ENCODE results near the gene IRX1. TPM values are rescaled to one million over a fixed set of nuclear protein-coding genes. Genes with fewer than 3 reads are reported as not detected.

Gene IRX1
- total RNA-seq, 1 experiment from 2014 or later: 4.1 TPM

- Histone ChIP-seq H4K8ac (replicated peaks; ENCODE audit: insufficient read length, low read depth, low read length) (no peak overlapping the region), H2BK12ac (ENCODE audit: insufficient read length, low read depth, low read length) (no peak overlapping the region), H3K79me2 (ENCODE audit: insufficient read depth, low read length) (no peaks in the 10 kb centered on the region), H3K14ac (ENCODE audit: insufficient read depth, low read length) (no peak overlapping the region), H3K23ac (ENCODE audit: insufficient read length, low read depth, low read length) (no peak overlapping the region), H3K4ac (ENCODE audit: low read depth, low read length) (no peak overlapping the region), H4K20me1 (ENCODE audit: control insufficient read depth, insufficient read depth, insufficient read length) (no peaks in the 10 kb centered on the region), H3K4me2 (ENCODE audit: insufficient read depth, insufficient read length, low read length) (no peak overlapping the region), H4K5ac (ENCODE audit: insufficient read length, low read depth, low read length) (no peak overlapping the region), H3K18ac (ENCODE audit: insufficient read length, low read depth, low read length) (no peak overlapping the region), H3K79me1 (ENCODE audit: insufficient read depth, low read depth, low read length, poor library complexity, severe bottlenecking) (no peaks in the 10 kb centered on the region), H3K4me1 (ENCODE audit: insufficient read depth, low read length) (no peaks in the 10 kb centered on the region), H3K9ac (ENCODE audit: extremely low read depth, insufficient read length, low read length) (no peak overlapping the region), H3K9me3 (ENCODE audit: control insufficient read depth, low read depth, low read length) (no peaks in the 10 kb centered on the region), H3T11ph (ENCODE audit: low read length) (no peak overlapping the region), H3K27me3 (ENCODE audit: insufficient read depth, low read length) (no peaks in the 10 kb centered on the region), H2BK20ac (ENCODE audit: low read depth, low read length, poor library complexity, severe bottlenecking) (no peak overlapping the region), H2BK5ac (ENCODE audit: insufficient read length, low read length) (no peak overlapping the region), H2AFZ (ENCODE audit: low read length) (no peak overlapping the region), H4K91ac (ENCODE audit: insufficient read length, low read depth, low read length) (no peak overlapping the region), H2BK120ac (ENCODE audit: low read depth, low read length, poor library complexity, severe bottlenecking) (no peak overlapping the region), H2AK5ac (ENCODE audit: insufficient read length, low read length) (no peak overlapping the region), H3K27ac (ENCODE audit: insufficient read length, low read depth, low read length) (no peak overlapping the region), H3K56ac (ENCODE audit: insufficient read length, low read depth, low read length) (no peak overlapping the region), H2BK15ac (ENCODE audit: low read depth, low read length) (no peak overlapping the region), H3K23me2 (ENCODE audit: insufficient read length, low read depth, low read length, poor library complexity, severe bottlenecking) (no peaks in the 10 kb centered on the region)
- no peak overlapping the region for H3K4me3 Mint-ChIP-seq
- no peaks in the 10 kb centered on the region for H3K9me3 Mint-ChIP-seq
- peaks cover 0 to 3% (median 0%) of the 10 kb centered on the region in 3 experiments; a peak in 2 of 7 replicates for H3K36me3 Mint-ChIP-seq (ENCODE audit: insufficient read depth in 1 of 3, low read depth in 3 of 3)
- TF ChIP-seq, protein P1, sequence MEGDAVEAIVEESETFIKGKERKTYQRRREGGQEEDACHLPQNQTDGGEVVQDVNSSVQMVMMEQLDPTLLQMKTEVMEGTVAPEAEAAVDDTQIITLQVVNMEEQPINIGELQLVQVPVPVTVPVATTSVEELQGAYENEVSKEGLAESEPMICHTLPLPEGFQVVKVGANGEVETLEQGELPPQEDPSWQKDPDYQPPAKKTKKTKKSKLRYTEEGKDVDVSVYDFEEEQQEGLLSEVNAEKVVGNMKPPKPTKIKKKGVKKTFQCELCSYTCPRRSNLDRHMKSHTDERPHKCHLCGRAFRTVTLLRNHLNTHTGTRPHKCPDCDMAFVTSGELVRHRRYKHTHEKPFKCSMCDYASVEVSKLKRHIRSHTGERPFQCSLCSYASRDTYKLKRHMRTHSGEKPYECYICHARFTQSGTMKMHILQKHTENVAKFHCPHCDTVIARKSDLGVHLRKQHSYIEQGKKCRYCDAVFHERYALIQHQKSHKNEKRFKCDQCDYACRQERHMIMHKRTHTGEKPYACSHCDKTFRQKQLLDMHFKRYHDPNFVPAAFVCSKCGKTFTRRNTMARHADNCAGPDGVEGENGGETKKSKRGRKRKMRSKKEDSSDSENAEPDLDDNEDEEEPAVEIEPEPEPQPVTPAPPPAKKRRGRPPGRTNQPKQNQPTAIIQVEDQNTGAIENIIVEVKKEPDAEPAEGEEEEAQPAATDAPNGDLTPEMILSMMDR (conservative IDR thresholded peaks at IDR 0.05): no peak
- WGBS (ENCODE audit: extremely low coverage, insufficient read length, low lambda C conversion rate): no CpG with 5 or more reads among the region's 10 CpGs
- no peak for DNase-seq
- H3K4me1 Mint-ChIP-seq: peaks cover 7 to 15% of the 10 kb centered on the region in 2 experiments
- peaks cover 4% of the 10 kb centered on the region; the same call in 1 of the 2 replicates for H3K27me3 Mint-ChIP-seq (ENCODE audit: low read depth)
- no peak overlapping the region for H3K27ac Mint-ChIP-seq
Measured at GRCh38 chr5:3613726-3614125, 18.1 kb downstream of the IRX1 start.

All from H9 (cell line).